ENCODE data around the gene PLG. TPM values are rescaled to one million over a fixed set of nuclear protein-coding genes. Genes with fewer than 3 reads are reported as not detected.
"Not testable (repeated sequence)": the region's sequence is repeated elsewhere in the genome, so short reads cannot be mapped to it uniquely, and the experiment has no call there.

The PLG gene
- total RNA-seq, 2 experiments from 2014 or later, result not detected

DNA sequence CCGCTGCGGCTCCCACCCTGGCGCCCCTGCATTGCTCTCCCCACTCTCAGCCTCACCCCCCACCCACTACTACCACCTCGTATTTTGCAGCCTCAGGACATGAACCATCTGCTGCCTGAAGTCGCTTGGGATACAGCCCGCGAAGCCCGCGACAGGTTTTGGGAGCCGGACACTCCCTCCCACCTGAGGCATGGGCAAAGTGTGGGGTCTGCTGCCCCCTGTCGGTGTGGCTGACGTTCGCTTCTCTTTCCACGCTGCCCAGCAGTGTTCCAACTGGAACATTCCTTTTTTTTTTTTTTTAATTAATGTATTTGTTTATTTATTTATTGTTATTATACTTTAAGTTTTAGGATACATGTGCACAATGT lies 22.7 kb upstream of the PLG start:
- DNase-seq (peak; percentile 16), ATAC-seq (no peak)
- no peaks in the 10 kb centered on the region for H3K9me3 Mint-ChIP-seq (ENCODE audit: low read depth)
- peaks cover 22% of the 10 kb centered on the region for H3K27me3 Mint-ChIP-seq
- H3K4me1 Mint-ChIP-seq, result no peaks in the 10 kb centered on the region
- intact Hi-C loops (cut with DNase I, micrococcal nuclease), result no loop called here
- no peaks in the 10 kb centered on the region for H3K36me3 Mint-ChIP-seq (ENCODE audit: low read depth)
- CTCF ChIA-PET, result no interaction called here
- H3K27ac Mint-ChIP-seq, result no peak overlapping the region
- POLR2A ChIA-PET, result no interaction called here
- H3K4me3 Mint-ChIP-seq, result no peak overlapping the region

DNA sequence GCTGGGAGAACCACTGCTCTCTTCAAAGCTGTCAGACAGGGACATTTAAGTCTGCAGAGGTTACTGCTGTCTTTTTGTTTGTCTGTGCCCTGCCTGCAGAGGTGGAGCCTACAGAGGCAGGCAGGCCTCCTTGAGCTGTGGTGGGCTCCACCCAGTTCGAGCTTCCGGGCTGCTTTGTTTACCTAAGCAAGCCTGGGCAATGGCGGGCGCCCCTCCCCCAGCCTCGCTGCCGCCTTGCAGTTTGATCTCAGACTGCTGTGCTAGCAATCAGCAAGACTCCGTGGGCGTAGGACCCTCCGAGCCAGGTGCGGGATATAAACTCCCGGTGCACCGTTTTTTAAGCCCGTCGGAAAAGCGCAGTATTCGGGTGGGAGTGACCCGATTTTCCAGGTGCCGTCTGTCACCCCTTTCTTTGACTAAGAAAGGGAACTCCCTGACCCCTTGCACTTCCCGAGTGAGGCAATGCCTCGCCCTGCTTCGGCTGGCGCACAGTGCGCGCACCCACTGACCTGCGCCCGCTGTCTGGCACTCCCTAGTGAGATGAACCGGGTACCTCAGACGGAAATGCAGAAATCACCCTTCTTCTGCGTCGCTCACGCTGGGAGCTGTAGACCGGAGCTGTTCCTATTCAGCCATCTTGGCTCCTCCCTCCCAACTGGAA lies 16.8 kb upstream of the PLG start:
- CTCF ChIA-PET; POLR2A ChIA-PET; DNase-seq; H3K4me1 Mint-ChIP-seq; H3K9me3 Mint-ChIP-seq (ENCODE audit: low read depth); ATAC-seq; H3K4me3 Mint-ChIP-seq; H3K27me3 Mint-ChIP-seq; intact Hi-C loops (cut with DNase I, micrococcal nuclease); H3K36me3 Mint-ChIP-seq (ENCODE audit: low read depth); H3K27ac Mint-ChIP-seq: not testable (repeated sequence)

DNA sequence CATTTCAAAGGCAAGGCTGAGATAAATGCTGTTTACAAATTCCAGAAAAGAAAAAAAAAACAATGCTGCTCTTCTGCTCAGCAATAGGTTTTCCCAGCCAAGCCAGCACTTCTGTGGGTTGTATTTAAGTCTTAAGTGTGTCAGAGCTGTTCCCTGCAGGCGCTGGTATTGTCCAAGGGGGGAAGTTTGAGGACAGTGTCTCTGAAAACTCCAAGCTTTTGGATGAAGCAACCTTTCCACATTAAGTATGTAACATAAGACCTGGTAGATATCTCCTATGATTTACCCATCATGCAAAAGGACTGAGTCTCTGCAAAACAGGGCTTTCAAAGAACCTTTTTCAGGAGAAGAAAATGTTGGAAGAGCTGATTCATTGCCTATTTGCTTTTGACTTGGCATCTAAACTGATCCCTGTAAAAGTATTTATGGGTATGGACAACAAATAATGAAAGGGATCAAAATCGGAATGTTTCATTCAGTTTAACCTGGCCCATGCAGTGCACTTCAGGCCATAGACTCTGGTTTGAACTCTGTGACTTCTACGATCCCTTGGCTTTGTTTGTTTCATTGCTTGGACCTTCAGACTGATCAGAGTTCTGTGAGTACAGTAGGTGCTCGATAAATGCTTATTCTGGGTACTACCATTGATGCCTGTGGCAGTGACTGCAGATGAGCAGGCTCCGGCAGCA lies 16.1 kb upstream of the PLG start:
- POLR2A ChIA-PET, result no interaction called here
- CTCF ChIA-PET, result no interaction called here
- ATAC-seq, result no peak
- no peaks in the 10 kb centered on the region for H3K36me3 Mint-ChIP-seq (ENCODE audit: low read depth)
- no peaks in the 10 kb centered on the region for H3K4me1 Mint-ChIP-seq
- peaks cover 1% of the 10 kb centered on the region for H3K27me3 Mint-ChIP-seq
- no peak overlapping the region for H3K4me3 Mint-ChIP-seq
- no peak for DNase-seq
- no peak overlapping the region for H3K27ac Mint-ChIP-seq
- intact Hi-C loops (cut with DNase I, micrococcal nuclease), result no loop called here
- H3K9me3 Mint-ChIP-seq (ENCODE audit: low read depth), result no peaks in the 10 kb centered on the region

DNA sequence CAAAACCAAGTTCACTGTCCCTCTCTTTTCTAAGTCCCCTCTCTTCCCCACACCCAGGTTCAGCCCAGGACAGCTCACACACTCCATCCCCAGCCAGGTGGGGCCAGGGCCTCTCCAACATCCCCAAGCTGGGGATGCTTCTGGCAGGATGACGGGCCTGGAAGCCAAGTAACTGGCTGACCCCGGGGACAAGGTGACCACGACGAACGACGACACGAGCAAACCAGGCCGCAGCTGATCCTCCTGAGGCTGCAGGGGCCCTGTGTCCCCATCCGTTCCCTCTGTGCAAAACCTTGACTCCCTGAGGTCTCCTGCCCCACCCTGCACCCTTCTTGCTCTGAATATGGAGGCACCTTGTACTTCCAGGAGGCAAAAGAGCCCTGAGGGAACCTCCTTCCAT lies 11.6 kb upstream of the PLG start:
- ChIA-PET POLR2A (no interaction called here), CTCF (no interaction called here)
- intact Hi-C loops (cut with DNase I, micrococcal nuclease), result no loop called here
- Mint-ChIP-seq H3K4me3 (no peak overlapping the region), H3K4me1 (no peaks in the 10 kb centered on the region), H3K27me3 (peaks cover 5% of the 10 kb centered on the region), H3K36me3 (ENCODE audit: low read depth) (no peaks in the 10 kb centered on the region), H3K27ac (no peak overlapping the region), H3K9me3 (ENCODE audit: low read depth) (no peaks in the 10 kb centered on the region)
- DNase-seq (no peak), ATAC-seq (no peak)

DNA sequence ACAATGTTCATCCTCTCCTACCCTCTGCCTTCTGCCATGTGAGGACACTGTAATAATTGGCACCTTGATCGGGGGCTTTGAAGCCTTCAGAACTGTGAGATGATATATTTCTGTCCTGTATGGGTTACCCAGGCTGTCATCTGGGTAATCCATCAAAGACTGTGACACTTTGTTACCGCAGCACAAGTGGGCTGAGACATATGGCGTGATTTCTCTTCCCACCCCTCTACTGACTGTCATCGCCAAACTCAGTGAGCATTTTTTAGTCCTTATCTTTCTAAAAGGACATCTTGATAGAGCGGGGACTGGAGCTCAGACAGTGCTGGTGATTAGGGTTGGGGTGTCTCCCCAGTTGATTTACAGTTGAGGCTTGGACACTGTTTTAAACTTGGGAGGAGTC lies 10.4 kb upstream of the PLG start:
- DNase-seq, result no peak
- H3K27me3 Mint-ChIP-seq, result peaks cover 7% of the 10 kb centered on the region
- ATAC-seq, result no peak
- no peaks in the 10 kb centered on the region for H3K36me3 Mint-ChIP-seq (ENCODE audit: low read depth)
- CTCF ChIA-PET, result no interaction called here
- H3K27ac Mint-ChIP-seq, result no peak overlapping the region
- no peak overlapping the region for H3K4me3 Mint-ChIP-seq
- H3K9me3 Mint-ChIP-seq (ENCODE audit: low read depth), result no peaks in the 10 kb centered on the region
- no peaks in the 10 kb centered on the region for H3K4me1 Mint-ChIP-seq
- POLR2A ChIA-PET, result no interaction called here
- intact Hi-C loops (cut with DNase I, micrococcal nuclease), result no loop called here

DNA sequence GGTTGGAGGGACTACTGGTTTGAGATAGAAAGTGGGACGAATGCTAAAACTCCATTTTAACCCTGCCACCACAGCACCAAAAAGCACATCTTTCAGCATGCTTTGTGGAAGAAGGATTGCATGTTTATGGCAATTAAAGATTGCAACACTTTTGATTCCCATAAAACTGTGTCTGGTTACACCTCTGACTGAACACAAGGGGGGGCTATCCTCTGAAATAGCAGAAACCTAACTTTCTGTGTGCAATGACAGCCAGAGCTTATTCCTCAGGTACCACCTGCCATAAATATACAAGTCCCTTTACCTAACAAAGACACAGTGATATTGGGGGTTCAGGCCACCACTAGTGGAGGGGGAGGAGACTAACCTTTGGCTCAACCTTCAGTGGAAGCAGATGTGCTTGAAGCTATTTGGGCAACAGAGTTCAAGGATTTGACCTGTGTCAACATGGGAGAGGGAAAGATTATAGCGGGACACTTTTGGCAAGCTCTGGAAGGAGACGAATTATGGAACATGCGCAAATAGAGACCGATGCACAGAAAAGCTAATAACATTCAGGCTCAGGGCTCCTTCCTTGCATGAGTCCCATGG lies 9.6 kb upstream of the PLG start:
- no peaks in the 10 kb centered on the region for H3K36me3 Mint-ChIP-seq (ENCODE audit: low read depth)
- H3K4me1 Mint-ChIP-seq, result no peaks in the 10 kb centered on the region
- DNase-seq (no peak), ATAC-seq (no peak)
- ChIA-PET CTCF (interaction anchor here (0.8 kb wide), 1 partner anchor 146 kb away, joined by 3 read pairs; no protein-coding TSS in a partner anchor), POLR2A (no interaction called here)
- no peak overlapping the region for H3K27ac Mint-ChIP-seq
- no peaks in the 10 kb centered on the region for H3K9me3 Mint-ChIP-seq (ENCODE audit: low read depth)
- peaks cover 7% of the 10 kb centered on the region for H3K27me3 Mint-ChIP-seq
- intact Hi-C loops (cut with DNase I, micrococcal nuclease), result no loop called here
- no peak overlapping the region for H3K4me3 Mint-ChIP-seq

DNA sequence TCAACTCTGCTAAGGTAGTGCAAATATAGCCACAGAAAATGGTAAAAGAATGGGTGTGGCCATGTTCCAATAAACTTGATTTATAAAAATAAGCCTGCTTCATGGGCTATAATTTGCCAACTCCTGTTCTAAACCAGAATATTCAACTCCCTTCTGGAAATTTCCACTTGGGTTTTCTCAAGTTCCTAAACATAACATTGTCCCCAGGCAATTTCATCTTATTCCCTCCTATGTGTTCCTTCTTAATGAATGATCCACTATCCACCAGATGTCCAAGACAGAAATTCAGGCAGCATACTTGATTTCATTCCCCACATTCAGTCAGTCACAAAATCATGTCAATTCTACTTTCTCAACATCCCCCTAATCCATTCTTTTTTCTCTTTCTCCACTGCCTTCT lies 7.0 kb upstream of the PLG start:
- H3K4me1 Mint-ChIP-seq; ATAC-seq; POLR2A ChIA-PET; DNase-seq; H3K9me3 Mint-ChIP-seq (ENCODE audit: low read depth); intact Hi-C loops (cut with DNase I, micrococcal nuclease); H3K36me3 Mint-ChIP-seq (ENCODE audit: low read depth); H3K27ac Mint-ChIP-seq; CTCF ChIA-PET; H3K4me3 Mint-ChIP-seq: not testable (repeated sequence)
- H3K27me3 Mint-ChIP-seq, result peaks cover 11% of the 10 kb centered on the region

DNA sequence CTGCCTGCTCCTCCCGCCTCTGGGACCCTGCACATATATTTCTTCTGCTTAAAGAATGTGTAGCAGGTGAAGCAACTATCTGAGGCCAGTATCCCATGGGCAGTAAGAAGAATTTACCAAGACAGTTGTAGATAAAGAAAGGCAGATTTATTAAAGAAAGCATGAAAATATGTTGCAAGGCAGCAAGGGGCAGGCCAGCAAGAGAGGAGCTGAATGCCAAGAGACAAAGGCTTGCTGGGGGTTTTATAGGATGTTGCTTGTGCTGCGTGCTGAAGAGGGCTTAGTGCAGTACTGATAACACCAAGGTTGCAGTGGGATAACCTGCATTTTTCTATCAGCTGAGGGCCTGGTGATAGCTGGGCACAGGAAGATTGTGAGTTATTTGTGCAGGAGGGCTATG lies 6.4 kb upstream of the PLG start:
- POLR2A ChIA-PET; H3K4me3 Mint-ChIP-seq; intact Hi-C loops (cut with DNase I, micrococcal nuclease): not testable (repeated sequence)

DNA sequence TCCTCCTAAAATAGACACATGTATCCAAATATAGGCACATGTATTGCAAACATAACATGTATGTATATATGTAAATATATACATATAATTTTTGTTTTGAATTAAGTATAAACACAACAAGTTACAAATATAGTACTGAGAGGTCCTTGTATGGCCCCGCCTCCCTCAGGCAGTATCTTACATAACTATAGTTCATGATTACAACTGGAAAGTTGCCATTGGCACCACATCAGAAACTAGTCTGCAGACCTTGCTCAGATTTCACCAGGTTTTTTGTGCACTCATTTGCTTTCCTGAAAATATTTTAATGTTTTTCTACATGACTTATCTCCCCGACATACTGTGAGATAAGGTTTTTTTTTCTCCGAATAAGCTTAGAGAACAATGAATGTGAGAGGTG lies 5.2 kb upstream of the PLG start:
- H3K27me3 Mint-ChIP-seq, result peaks cover 13% of the 10 kb centered on the region
- ATAC-seq; H3K27ac Mint-ChIP-seq; H3K36me3 Mint-ChIP-seq (ENCODE audit: low read depth); DNase-seq; POLR2A ChIA-PET; H3K9me3 Mint-ChIP-seq (ENCODE audit: low read depth); CTCF ChIA-PET; H3K4me3 Mint-ChIP-seq; H3K4me1 Mint-ChIP-seq; intact Hi-C loops (cut with DNase I, micrococcal nuclease): not testable (repeated sequence)

More for the DNA sequence above, 6.4 kb upstream of the PLG start:
- peaks cover 11% of the 10 kb centered on the region for H3K27me3 Mint-ChIP-seq
- H3K4me1 Mint-ChIP-seq; H3K9me3 Mint-ChIP-seq (ENCODE audit: low read depth); DNase-seq; H3K27ac Mint-ChIP-seq; CTCF ChIA-PET; ATAC-seq; H3K36me3 Mint-ChIP-seq (ENCODE audit: low read depth): not testable (repeated sequence)

DNA sequence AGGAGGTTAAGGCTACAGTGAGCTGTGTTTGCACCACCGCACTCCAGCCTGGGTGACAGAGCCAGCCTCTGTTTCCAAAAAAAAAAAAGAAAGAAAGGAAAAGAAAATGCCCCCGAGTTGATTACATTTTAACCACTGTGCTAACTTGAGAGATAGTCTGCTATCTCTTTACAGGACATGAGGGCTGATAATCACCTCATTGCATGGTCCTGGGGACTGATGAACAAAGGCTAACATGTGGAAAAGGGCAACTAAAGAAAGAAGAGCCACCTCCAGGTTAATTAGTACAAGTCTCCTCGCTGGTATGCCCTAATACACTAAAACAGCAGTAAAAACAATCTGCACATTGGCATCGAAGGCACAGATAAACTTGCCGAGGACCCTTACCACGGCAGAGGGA lies 4.2 kb upstream of the PLG start:
- POLR2A ChIA-PET, result no interaction called here
- Mint-ChIP-seq H3K9me3 (ENCODE audit: low read depth) (no peaks in the 10 kb centered on the region), H3K4me3 (no peak overlapping the region), H3K27me3 (peaks cover 13% of the 10 kb centered on the region), H3K4me1 (no peaks in the 10 kb centered on the region), H3K36me3 (ENCODE audit: low read depth) (no peaks in the 10 kb centered on the region), H3K27ac (no peak overlapping the region)
- DNase-seq (no peak), ATAC-seq (no peak)
- intact Hi-C loops (cut with DNase I, micrococcal nuclease), result no loop called here
- CTCF ChIA-PET, result no interaction called here

DNA sequence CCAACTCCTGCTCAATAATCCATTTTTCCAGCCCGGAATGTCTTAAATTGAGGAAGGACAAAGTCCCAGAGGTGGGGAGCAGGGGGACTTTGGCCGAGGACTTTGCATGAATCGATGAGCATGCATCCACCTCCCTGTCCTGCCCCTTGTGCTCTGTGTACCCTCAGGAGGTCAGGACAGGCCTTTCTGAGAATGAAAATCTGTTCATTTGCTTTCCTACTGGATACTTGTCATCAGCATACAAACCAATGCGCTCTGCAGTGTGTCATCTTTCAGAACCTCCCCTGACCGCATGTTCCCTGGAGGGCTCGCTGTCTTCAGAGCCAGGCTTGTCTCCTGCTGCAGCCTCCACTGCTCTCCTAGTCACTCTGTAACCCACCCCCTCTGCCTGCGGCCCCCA lies 2.6 kb downstream of the PLG start:
- H3K27me3 Mint-ChIP-seq; DNase-seq; ATAC-seq; H3K27ac Mint-ChIP-seq; H3K36me3 Mint-ChIP-seq (ENCODE audit: low read depth); POLR2A ChIA-PET; intact Hi-C loops (cut with DNase I, micrococcal nuclease); H3K4me3 Mint-ChIP-seq; H3K4me1 Mint-ChIP-seq; H3K9me3 Mint-ChIP-seq (ENCODE audit: low read depth): not testable (repeated sequence)
- CTCF ChIA-PET, result interaction anchor here (0.5 kb wide), 1 partner anchor 16 kb away, joined by 4 read pairs; no protein-coding TSS in a partner anchor

DNA sequence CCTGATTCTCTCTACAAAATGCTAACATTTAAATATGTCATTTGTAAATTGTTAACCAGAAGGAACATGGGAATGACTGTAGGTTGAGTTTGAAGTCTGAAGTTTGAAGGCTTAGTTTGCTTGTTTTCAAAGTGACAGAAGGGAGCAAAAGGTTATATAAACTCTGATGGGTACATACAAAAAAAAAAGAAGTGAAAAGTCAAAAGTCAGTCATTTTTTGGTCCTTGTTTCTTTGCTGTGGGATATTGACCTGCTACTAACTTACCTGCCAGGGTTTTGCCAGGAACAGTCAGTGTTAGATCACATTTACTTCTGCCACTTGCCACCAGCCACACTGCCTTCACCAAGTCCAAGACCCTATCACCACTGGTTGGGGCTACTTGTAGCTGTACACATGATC lies 6.9 kb downstream of the PLG start:
- DNase-seq; H3K36me3 Mint-ChIP-seq (ENCODE audit: low read depth); H3K9me3 Mint-ChIP-seq (ENCODE audit: low read depth); CTCF ChIA-PET; intact Hi-C loops (cut with DNase I, micrococcal nuclease); ATAC-seq; H3K27ac Mint-ChIP-seq; H3K4me1 Mint-ChIP-seq; H3K4me3 Mint-ChIP-seq; POLR2A ChIA-PET; H3K27me3 Mint-ChIP-seq: not testable (repeated sequence)

Measured in activated CD4-positive, alpha-beta T cell treated with anti-CD3 and anti-CD28 coated beads for 36 hours (primary cell).